B cell (primary cell): Measurements from ENCODE around the gene CFAP20DC. TPM values are rescaled to one million over a fixed set of nuclear protein-coding genes. Genes with fewer than 3 reads are reported as not detected.

Experiments
- ATAC-seq: fragments of 200-7000 bp; cut with Tn5 transposase; one replicate; pipeline ENCODE4 v1.10.0; 2021; ENCODE audit warnings: low read depth, mild to moderate bottlenecking, moderate number of reproducible peaks, moderate library complexity
- CTCF ChIA-PET: fragments of 350-600 bp; sonication (Branson Sonifier 250); formaldehyde crosslinking; loops from one replicate; lab custom pipeline; 2021; ENCODE audit warnings: antibody characterized with exemption, inconsistent platforms; lab: Charles Lee
- POLR2A ChIA-PET: fragments of 350-600 bp; sonication (Branson Sonifier 250); formaldehyde crosslinking; loops from one replicate; lab custom pipeline; 2021; ENCODE audit warnings: antibody characterized with exemption; lab: Charles Lee
- DNase-seq: peaks from one replicate; pipeline ENCODE4 v3.0.0; 2013
- H2AFZ ChIP-seq: 2 replicates; pipeline ENCODE4 v1.6.1; 2012; ENCODE audit warnings: mild to moderate bottlenecking, low read depth, low read length; ENCODE audit not compliant: insufficient read depth, poor library complexity, severe bottlenecking
- H3K27ac ChIP-seq, 2 donors: 1 replicate in 1 of 2; 2 replicates in 1 of 2; pipeline ENCODE4 v1.5.1; 2012 to 2013; ENCODE audit warnings: low read length in 2 of 2, mild to moderate bottlenecking in 2 of 2, moderate library complexity in 1 of 2
- H3K27me3 ChIP-seq, 4 experiments: fragments of 200-600 bp in 1 of 4; sonication (generic) in 1 of 4; replicated peaks in 1 of 4; 1 replicate in 2 of 4; 2 replicates in 2 of 4; pipeline versions ENCODE4 v1.6.1 to v1.7.0; 2013 to 2016; ENCODE audit warnings: low read length in 3 of 4, mild to moderate bottlenecking in 2 of 4, mixed read lengths in 1 of 4, moderate library complexity in 1 of 4; ENCODE audit not compliant: insufficient read depth in 4 of 4, control insufficient read depth in 3 of 4; ENCODE audit errors: control extremely low read depth in 1 of 4
- H3K36me3 ChIP-seq, 2 experiments: replicated peaks in 1 of 2; 1 replicate in 1 of 2; 2 replicates in 1 of 2; pipeline versions ENCODE4 v1.6.1 to v1.7.1; 2013; ENCODE audit warnings: low read length in 1 of 2; ENCODE audit not compliant: insufficient read depth in 2 of 2, control insufficient read depth in 1 of 2; ENCODE audit errors: control extremely low read depth in 1 of 2, extremely low read depth in 1 of 2
- H3K4me1 ChIP-seq, 2 donors: fragments of 200-600 bp in 1 of 2; sonication (generic) in 1 of 2; 1 replicate in 1 of 2; 2 replicates in 1 of 2; pipeline versions ENCODE4 v1.5.1 to v1.6.1; 2013 to 2017; ENCODE audit warnings: low read length in 2 of 2; ENCODE audit not compliant: control insufficient read depth in 2 of 2, insufficient read depth in 2 of 2
- H3K4me2 ChIP-seq: replicated peaks from 2 replicates; pipeline ENCODE3; 2012; ENCODE audit warnings: mild to moderate bottlenecking, low read depth, low read length; ENCODE audit not compliant: poor library complexity, severe bottlenecking
- H3K4me3 ChIP-seq, 5 experiments: fragments of 200-600 bp in 1 of 5; sonication (generic) in 1 of 5; 1 replicate in 3 of 5; 2 replicates in 2 of 5; pipeline versions ENCODE4 v1.5.1 to v1.7.0; 2011 to 2016; ENCODE audit warnings: low read length in 4 of 5, mild to moderate bottlenecking in 4 of 5, low read depth in 2 of 5, control low read depth in 1 of 5, moderate library complexity in 1 of 5; ENCODE audit not compliant: insufficient read depth in 1 of 5; ENCODE audit errors: control extremely low read depth in 1 of 5, extremely low read depth in 1 of 5
- H3K79me2 ChIP-seq: fragments of 200-600 bp; sonication (generic); one replicate; pipeline ENCODE4 v1.6.0; 2016; ENCODE audit warnings: low read length; ENCODE audit not compliant: control insufficient read depth, insufficient read depth
- H3K9ac ChIP-seq: fragments of 200-600 bp; sonication (generic); 2 replicates; pipeline ENCODE4 v1.6.1; 2017; ENCODE audit warnings: mild to moderate bottlenecking, low read length, moderate library complexity
- H3K9me3 ChIP-seq, 3 donors: one replicate each; pipeline versions ENCODE4 v1.6.1 to v1.7.1; 2013; ENCODE audit warnings: low read length in 2 of 3; ENCODE audit not compliant: control insufficient read depth in 2 of 3, insufficient read depth in 1 of 3; ENCODE audit errors: control extremely low read depth in 1 of 3
- H4K20me1 ChIP-seq: 2 replicates; pipeline ENCODE4 v1.6.0; 2012; ENCODE audit warnings: mild to moderate bottlenecking, low read length; ENCODE audit not compliant: insufficient read depth, control insufficient read depth, poor library complexity, severe bottlenecking
- H3K27ac Mint-ChIP-seq: one replicate; pipeline ENCODE4 v1.8.0; 2021; ENCODE audit warnings: mixed read lengths
- H3K27me3 Mint-ChIP-seq: one replicate; pipeline ENCODE4 v1.8.0; 2021; ENCODE audit warnings: mixed read lengths
- H3K4me1 Mint-ChIP-seq: one replicate; pipeline ENCODE4 v1.8.0; 2021; ENCODE audit warnings: mixed read lengths
- H3K4me3 Mint-ChIP-seq: one replicate; pipeline ENCODE4 v1.8.0; 2021; ENCODE audit warnings: mixed read lengths
- H3K9me3 Mint-ChIP-seq: one replicate; pipeline ENCODE4 v1.8.0; 2022; ENCODE audit warnings: mixed read lengths; ENCODE audit not compliant: insufficient read depth
- EZH2 ChIP-seq: IDR thresholded peaks from 2 replicates; pipeline ENCODE4 v1.6.1; 2012; ENCODE audit warnings: borderline replicate concordance, low read depth, mild to moderate bottlenecking, moderate library complexity, low read length; ENCODE audit not compliant: insufficient read depth, poor library complexity, severe bottlenecking
- WGBS: methylation state at CpG from one replicate; pipeline ENCODE4 v1.1.5; 2013; ENCODE audit warnings: missing lambda C conversion rate; ENCODE audit not compliant: insufficient coverage; 5-methylcytosine and 5-hydroxymethylcytosine counted together
- intact Hi-C: fragments of 100-400 bp; cut with micrococcal nuclease; formaldehyde crosslinking; loops from one replicate; pipeline ENCODE4 v1.10.0; 2022
- polyA plus RNA-seq: library from polyadenylated mRNA; depleted of rRNA; stranded (reverse); fragments of >200 nt; gene quantifications from 2 replicates; pipeline ENCODE4 v1.2.3, GENCODE V29; 2012
- total RNA-seq, 2 donors: library from RNA; stranded (reverse); fragments of 120-200 nt in 1 of 2; gene quantifications; 1 replicate in 1 of 2; 2 replicates in 1 of 2; pipeline versions ENCODE4 v1.2.3 to v1.2.4, GENCODE V29; 2013 to 2022
- TF ChIP-seq, protein P1 (sequence below): fragments of 200-600 bp; IDR thresholded peaks from one replicate; pipeline ENCODE4 v1.8.0; 2022; ENCODE audit warnings: antibody characterized with exemption, mild to moderate bottlenecking

Gene CFAP20DC
- total and polyA plus RNA-seq, 2 donors (not counting 1 experiment from before 2014, with no cell fraction given), result 0.27 to 1.2 TPM

DNA sequence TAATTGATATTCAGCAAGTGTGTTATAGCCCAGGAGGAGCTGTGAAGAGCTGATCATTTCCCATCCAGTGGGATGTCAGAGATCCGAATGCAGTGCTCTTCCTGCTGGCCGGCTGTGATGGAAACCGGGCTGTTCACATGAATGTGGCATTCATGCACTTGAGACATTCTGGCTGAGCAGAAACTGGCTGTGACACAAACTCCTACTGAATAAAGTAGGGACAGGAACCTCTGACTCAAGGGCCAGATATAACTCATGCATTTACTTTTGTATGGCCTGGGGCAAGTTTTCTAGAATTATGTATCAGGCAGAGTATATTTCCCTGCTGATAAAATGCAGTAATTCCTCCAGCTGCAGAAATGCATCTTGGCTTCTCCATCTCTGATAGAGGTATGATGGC, 299.9 kb downstream of the CFAP20DC start:
- ChIA-PET CTCF (no interaction called here), POLR2A (no interaction called here)
- no peaks in the 10 kb centered on the region for H3K9me3 Mint-ChIP-seq
- no peak overlapping the region for H3K4me3 ChIP-seq
- H3K9ac ChIP-seq, result no peak overlapping the region
- no peak overlapping the region for H3K4me3 Mint-ChIP-seq
- H2AFZ ChIP-seq, result no peak overlapping the region
- H3K27ac Mint-ChIP-seq, result no peak overlapping the region
- ATAC-seq (no peak), DNase-seq (no peak)
- H3K27me3 Mint-ChIP-seq, result no peaks in the 10 kb centered on the region
- no peak overlapping the region for H3K27ac ChIP-seq
- H3K27me3 ChIP-seq, result no peaks in the 10 kb centered on the region
- H3K4me1 Mint-ChIP-seq, result peaks cover 3% of the 10 kb centered on the region
- no peaks in the 10 kb centered on the region for H3K79me2 ChIP-seq
- intact Hi-C loops, result no loop called here
- H4K20me1 ChIP-seq, result no peaks in the 10 kb centered on the region
- 50% methylated on average over 3 of the region's 3 CpGs for WGBS
- no peak overlapping the region for H3K4me2 ChIP-seq
- H3K36me3 ChIP-seq, result no peaks in the 10 kb centered on the region
- no peaks in the 10 kb centered on the region for H3K9me3 ChIP-seq
- no peak for TF ChIP-seq EZH2
- TF ChIP-seq, protein P1, sequence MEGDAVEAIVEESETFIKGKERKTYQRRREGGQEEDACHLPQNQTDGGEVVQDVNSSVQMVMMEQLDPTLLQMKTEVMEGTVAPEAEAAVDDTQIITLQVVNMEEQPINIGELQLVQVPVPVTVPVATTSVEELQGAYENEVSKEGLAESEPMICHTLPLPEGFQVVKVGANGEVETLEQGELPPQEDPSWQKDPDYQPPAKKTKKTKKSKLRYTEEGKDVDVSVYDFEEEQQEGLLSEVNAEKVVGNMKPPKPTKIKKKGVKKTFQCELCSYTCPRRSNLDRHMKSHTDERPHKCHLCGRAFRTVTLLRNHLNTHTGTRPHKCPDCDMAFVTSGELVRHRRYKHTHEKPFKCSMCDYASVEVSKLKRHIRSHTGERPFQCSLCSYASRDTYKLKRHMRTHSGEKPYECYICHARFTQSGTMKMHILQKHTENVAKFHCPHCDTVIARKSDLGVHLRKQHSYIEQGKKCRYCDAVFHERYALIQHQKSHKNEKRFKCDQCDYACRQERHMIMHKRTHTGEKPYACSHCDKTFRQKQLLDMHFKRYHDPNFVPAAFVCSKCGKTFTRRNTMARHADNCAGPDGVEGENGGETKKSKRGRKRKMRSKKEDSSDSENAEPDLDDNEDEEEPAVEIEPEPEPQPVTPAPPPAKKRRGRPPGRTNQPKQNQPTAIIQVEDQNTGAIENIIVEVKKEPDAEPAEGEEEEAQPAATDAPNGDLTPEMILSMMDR, result no peak
- H3K4me1 ChIP-seq, result no peaks in the 10 kb centered on the region

GRCh38 chr3:58748024-58748423, 301.8 kb downstream of the CFAP20DC start:
- no peaks in the 10 kb centered on the region for H4K20me1 ChIP-seq
- ATAC-seq, result no peak
- H3K27ac ChIP-seq, result no peak overlapping the region
- H3K9me3 ChIP-seq, result no peaks in the 10 kb centered on the region
- Mint-ChIP-seq H3K27ac (no peak overlapping the region), H3K27me3 (no peaks in the 10 kb centered on the region), H3K9me3 (no peaks in the 10 kb centered on the region), H3K4me3 (no peak overlapping the region), H3K4me1 (peaks cover 3% of the 10 kb centered on the region)
- intact Hi-C loops, result no loop called here
- H3K4me1 ChIP-seq, result no peaks in the 10 kb centered on the region
- DNase-seq, result no peak
- no peak overlapping the region for H2AFZ ChIP-seq
- TF ChIP-seq EZH2, result no peak
- TF ChIP-seq, protein P1, result no peak
- ChIA-PET CTCF (no interaction called here), POLR2A (no interaction called here)
- no peak overlapping the region for H3K4me2 ChIP-seq
- H3K79me2 ChIP-seq, result no peaks in the 10 kb centered on the region
- WGBS, result 68% methylated on average over 4 of the region's 4 CpGs
- no peaks in the 10 kb centered on the region for H3K27me3 ChIP-seq
- no peak overlapping the region for H3K9ac ChIP-seq
- H3K4me3 ChIP-seq, result no peak overlapping the region
- H3K36me3 ChIP-seq, result no peaks in the 10 kb centered on the region
